ENCODE measurements around the gene RTL1. TPM values are rescaled to one million over a fixed set of nuclear protein-coding genes. Genes with fewer than 3 reads are reported as not detected.

The RTL1 gene
- polyA plus RNA-seq, 4 donors, result 0.03 to 0.16 (median 0.08) TPM

- no peak for DNase-seq (ENCODE audit: low read depth in 4 of 4, low spot score in 2 of 4)
Measured at GRCh38 chr14:100882991-100883788, 20.3 kb downstream of the RTL1 start.

- DNase-seq (ENCODE audit: low read depth in 4 of 4, low spot score in 2 of 4), result no peak
Measured at GRCh38 chr14:100882026-100882967, 21.2 kb downstream of the RTL1 start.

GRCh38 chr14:100881211-100882025 lies 22.1 kb downstream of the RTL1 start:
- DNase-seq (ENCODE audit: low read depth in 4 of 4, low spot score in 2 of 4), result no peak

DNA sequence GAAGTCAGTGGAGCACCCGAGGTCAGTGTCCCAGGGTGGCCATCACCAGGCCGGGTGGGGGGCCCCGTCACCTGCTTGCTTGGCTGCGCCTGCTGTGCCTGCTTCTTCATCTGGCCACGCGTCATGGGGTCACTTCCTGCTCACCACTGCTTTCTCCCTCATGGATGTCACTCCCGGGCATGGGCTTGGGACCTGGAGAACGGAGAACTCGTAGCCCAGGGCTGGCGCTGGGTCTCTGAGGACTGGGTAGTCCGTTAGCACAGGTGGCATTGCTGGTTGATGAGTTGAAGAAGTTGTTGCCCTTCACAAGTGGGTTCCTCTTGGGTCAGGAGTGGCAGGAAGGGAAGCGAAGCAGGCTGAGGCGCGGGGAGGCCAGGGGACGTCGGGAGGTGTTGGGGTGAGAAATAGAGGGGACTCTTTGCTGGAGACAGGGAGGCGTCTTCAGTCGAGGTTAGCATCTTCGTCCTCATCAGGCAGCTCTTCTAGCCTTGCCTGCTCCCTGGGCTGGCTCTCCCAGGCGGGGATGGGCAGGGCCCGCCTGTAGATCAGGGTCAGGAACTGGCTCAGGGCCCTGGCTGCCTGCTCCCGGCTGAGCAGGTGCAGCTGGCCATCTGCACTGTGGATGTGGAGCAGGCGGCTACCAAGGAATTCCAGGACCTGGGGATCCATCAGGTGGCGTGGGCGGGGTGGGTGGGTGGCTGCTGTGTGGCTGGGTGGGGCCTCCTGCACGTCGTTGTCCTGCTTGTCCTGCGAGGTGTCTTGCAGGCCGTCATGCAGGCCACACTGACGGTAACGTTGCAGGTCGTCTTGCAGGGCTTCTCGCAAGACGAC lies 23.0 kb downstream of the RTL1 start:
- no peak for DNase-seq (ENCODE audit: low read depth in 4 of 4, low spot score in 2 of 4)

DNA sequence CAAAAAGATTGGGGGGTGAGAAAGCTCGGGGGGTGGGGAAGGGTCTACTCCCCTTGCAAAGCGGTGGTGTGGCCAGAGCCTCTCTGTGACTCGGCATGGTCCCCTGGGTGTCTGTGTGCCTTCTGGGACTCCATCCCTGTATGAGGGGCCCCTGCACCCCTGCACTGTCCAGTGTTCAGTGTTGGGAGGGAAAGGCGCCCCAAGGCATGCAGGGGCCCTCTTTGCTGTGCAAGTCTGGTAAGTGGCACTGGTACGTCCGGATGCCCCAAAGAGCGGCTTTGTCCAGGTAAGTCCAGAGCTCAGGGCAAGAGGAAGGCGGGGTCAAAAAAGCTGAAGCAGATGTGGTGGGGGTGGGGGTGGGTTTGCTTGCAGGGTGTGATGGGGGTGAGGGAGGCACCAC lies 23.7 kb downstream of the RTL1 start:
- DNase-seq (ENCODE audit: low read depth in 4 of 4, low spot score in 2 of 4), result no peak

GRCh38 chr14:100879194-100879593 lies 24.3 kb downstream of the RTL1 start:
- no peak for DNase-seq (ENCODE audit: low read depth in 4 of 4, low spot score in 2 of 4)

DNA sequence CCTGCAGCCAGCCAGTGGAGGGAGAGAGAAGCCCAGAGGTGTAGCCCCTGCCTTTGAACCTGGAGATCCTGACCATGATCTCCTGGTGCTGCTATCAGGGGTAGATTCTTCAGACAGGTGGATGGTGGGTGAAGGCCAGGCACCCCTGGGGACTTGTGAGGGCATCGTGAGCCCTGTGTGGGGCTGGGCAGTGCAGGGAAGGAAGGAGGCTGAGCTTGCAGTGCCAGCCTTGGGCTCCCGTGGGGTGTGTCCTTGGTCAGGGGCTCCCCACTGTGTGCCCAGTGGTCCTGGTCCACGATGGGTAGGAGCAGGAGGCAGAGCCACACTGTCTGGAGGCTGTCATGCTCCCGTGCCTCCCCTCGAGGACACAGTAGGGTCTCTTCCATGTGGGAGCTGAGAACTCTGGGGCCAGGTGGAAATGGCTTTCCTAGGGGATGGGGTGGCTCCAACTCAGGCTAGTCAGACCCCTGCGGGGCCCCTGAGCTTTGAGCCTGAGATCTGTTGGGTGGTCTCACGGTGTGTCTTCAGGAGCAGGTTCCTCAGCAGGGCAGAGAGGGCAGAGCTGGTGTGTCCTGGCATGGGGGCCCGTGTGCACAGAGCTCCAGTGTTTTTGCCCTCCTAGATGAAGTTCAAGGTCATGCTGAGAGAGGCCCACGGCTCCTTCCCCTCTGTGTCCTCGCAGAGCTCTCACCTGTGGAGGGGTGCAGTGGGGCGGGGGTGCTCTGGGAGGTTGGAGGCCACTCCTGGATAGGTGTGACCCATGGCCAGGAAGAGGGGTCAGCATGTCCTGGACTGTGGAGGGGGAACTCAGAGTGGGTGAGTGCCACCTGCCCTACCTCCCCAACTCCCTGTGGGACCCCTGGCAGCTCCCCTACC lies 25.0 kb downstream of the RTL1 start:
- DNase-seq (ENCODE audit: low read depth in 4 of 4, low spot score in 2 of 4), result no peak

DNA sequence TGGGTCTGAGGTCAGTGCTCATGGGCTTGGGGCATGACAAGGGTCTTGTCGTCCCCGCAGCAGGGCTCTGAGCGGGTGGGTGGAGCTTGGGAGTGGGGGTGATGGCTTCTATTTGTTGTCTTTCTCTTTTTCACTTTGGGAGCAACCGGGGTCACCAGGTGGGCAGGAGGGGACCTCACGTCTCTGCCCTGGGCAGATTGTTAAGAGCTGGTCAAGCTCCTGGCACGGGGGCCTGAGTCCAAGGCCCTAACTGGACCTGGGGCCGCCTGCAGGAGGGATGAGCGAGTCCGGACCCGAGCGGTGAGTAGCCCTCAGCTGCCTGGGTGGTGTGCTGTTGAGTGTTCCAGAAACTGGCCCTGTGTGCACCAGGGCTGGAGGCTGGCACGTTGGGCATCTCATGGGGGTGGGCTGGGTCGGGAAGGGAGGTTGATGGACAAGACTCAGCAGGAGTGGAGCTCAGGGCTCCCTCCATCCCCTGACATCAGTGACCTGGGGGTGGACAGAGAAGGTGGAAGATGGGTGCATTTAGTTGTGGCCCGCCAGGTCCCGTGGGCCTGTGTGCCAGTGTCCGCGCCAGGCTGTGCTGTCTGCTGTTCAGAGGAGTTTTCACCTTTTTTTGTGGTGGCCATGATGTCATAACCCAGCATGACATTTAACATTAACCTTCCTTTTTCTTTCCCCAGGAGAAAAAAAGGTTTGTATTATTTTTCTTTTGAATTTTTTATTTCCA lies 27.5 kb downstream of the RTL1 start:
- DNase-seq (ENCODE audit: low read depth in 4 of 4, low spot score in 2 of 4), result no peak

GRCh38 chr14:100875126-100875525 lies 28.4 kb downstream of the RTL1 start:
- no peak for DNase-seq (ENCODE audit: low read depth in 4 of 4, low spot score in 2 of 4)

GRCh38 chr14:100874411-100875091 lies 29.0 kb downstream of the RTL1 start:
- no peak for DNase-seq (ENCODE audit: low read depth in 4 of 4, low spot score in 2 of 4)

DNA sequence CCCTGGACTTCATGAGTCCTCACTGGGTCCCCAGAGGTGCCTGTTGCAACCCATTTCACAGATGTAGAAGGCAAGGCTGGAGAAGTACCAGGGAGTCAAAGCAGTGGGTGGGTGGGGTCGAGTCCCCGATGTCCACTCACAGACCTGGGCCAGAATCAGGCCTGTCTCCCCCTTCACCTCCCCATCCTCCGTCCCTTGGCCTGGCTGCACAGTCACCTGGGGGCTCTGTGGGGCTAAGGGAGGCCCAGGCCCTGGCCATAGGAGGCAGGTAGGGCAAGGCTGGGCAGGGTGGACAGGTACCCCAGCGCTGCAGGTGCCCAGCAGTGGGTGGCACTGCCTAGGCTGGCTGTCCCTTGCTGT lies 29.5 kb downstream of the RTL1 start:
- DNase-seq (ENCODE audit: low read depth in 4 of 4, low spot score in 2 of 4), result no peak

- no peak for DNase-seq (ENCODE audit: low read depth in 4 of 4, low spot score in 2 of 4)
Measured at GRCh38 chr14:100873096-100873482, 30.4 kb downstream of the RTL1 start.

DNA sequence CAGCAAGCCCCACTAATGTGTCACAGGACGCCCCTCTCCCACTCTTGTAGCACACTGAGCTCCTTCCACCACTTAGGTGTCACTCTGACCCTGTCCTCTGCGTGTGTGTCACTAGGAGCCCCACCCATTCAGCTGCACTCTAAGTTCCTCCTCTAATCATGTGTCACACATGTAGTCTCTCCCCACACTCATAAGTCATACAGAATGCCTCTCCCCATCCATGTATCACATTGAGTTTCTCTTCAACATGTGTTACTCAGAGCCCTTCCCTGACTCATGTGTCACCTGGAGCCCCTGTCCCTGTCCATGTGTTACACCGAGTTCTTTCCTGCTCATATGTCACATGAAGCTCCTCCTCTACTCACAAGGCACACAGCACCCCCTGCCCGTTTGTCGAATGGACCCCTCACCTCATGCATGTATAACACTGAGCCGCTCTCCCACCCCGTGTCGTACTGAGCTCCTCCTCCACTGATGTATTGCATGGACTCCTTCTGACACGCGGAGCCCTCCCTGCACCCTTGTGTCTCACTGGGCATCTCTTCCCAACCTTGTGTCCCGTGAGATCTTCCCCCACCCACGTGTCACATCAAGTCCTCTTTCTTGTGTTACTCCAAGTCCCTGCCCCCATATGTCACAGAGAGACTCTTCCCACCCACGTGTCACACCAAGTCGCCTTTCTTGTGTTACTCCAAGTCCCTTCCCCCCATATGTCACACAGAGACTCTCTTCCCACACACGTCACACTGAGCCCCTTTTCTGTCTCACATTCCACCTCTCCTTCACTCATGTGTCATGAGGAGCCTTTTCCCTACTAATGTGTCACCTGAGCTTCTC lies 31.0 kb downstream of the RTL1 start:
- no peak for DNase-seq (ENCODE audit: low read depth in 4 of 4, low spot score in 2 of 4)

GRCh38 chr14:100871234-100872186 lies 32.0 kb downstream of the RTL1 start:
- DNase-seq (ENCODE audit: low read depth in 4 of 4, low spot score in 2 of 4), result no peak

DNA sequence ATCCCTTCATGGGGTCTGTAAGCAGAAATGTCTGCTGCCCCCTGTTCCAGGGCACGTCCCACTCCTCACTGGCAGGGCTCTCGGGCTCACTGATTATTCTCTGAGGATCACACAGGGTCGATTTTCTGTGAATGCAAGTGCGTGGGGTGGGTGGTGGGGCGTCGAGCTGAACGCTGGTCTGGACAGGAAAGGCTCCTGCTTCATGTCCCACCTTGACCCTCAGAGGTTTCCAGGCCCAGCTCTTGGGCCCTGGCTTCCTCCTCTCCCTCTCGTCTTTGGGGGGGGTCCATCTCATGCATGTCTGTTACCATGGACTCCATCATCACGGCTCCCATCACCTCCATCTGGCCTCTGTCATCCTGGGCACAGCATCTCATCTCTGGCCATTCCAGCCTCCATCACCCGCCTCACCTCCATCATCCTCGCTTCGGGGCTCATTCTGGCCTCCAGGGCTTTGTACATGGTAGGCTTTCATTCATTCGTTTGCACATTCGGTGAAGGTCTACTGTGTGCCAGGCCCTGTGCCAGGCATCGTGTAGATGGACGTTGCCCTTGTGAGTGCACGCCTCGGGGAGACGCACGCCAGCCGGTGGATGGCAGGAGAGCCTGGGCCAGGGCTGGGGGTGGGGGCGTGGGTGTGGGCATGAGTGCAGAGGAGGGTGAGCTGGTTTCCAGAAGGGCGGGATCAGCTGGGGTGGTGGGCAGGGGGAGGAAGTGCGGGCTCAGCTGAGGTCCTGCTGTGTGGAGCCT lies 34.7 kb downstream of the RTL1 start:
- DNase-seq (ENCODE audit: low read depth in 4 of 4, low spot score in 2 of 4), result no peak

Data from left renal cortex interstitium (tissue), 4 donors.